Gastrocnemius medialis (tissue), 4 donors: ENCODE results near the gene ALK.

Experiments
- POLR2A ChIP-seq, 2 donors: fragments of 450-650 bp; IDR thresholded peaks; one replicate each; pipeline ENCODE4 v1.6.1; 2017; ENCODE audit warnings: antibody characterized with exemption in 2 of 2, mild to moderate bottlenecking in 2 of 2, moderate library complexity in 2 of 2
- TF ChIP-seq, protein P1 (sequence below), 5 experiments: fragments of 450-650 bp in 3 of 5; fragments of 200-600 bp in 2 of 5; sonication (generic) in 2 of 5; IDR thresholded peaks in 4 of 5; conservative IDR thresholded peaks in 1 of 5; 1 replicate in 4 of 5; 2 replicates in 1 of 5; pipeline ENCODE4 v1.5.1; 2016 to 2019; ENCODE audit warnings: antibody characterized with exemption in 5 of 5, mild to moderate bottlenecking in 3 of 5, moderate library complexity in 3 of 5

DNA sequence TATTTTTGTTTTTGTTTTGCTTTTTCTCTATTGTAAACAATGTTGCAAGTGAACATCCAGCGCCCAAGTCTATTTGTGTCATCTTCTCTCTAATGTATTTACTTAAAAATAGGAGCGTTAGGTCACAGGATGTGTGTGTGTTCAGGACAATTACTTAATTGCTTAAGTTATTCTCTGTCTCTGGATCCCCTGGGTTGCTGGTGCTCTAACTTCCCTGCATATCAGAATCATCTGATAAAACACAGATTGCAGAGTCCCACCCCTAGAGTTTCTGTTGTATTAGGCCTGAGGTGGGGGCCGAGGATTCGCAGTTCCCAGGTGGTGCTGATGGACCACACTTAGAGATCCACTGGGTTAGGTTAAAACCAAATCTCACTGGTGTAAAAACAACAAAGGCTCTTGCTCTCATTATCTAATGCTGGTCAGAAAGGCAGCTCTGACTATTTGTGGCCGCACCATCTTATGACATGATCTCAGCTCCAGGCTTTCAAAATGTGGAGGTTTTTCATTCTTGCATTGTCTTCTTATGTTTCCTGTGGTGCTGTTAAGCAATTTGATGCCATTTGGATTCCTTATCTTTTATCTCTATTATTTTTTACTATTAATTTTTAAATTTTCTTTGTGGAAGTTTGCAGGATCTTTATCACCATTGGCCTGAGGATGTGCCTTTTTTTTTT, 718.4 kb downstream of the ALK start:
- TF ChIP-seq, protein P1, sequence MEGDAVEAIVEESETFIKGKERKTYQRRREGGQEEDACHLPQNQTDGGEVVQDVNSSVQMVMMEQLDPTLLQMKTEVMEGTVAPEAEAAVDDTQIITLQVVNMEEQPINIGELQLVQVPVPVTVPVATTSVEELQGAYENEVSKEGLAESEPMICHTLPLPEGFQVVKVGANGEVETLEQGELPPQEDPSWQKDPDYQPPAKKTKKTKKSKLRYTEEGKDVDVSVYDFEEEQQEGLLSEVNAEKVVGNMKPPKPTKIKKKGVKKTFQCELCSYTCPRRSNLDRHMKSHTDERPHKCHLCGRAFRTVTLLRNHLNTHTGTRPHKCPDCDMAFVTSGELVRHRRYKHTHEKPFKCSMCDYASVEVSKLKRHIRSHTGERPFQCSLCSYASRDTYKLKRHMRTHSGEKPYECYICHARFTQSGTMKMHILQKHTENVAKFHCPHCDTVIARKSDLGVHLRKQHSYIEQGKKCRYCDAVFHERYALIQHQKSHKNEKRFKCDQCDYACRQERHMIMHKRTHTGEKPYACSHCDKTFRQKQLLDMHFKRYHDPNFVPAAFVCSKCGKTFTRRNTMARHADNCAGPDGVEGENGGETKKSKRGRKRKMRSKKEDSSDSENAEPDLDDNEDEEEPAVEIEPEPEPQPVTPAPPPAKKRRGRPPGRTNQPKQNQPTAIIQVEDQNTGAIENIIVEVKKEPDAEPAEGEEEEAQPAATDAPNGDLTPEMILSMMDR (IDR thresholded peaks at IDR 0.05 in 4 of 5, conservative IDR thresholded peaks at IDR 0.05 in 1 of 5): no peak
- no peak for TF ChIP-seq POLR2A (IDR thresholded peaks at IDR 0.05)
